GM18526 (cell line): ENCODE measurements around the gene ZGRF1.

ENCODE experiments used
- POLR2A ChIP-seq: IDR thresholded peaks from 3 replicates; pipeline ENCODE4 v1.6.1; 2011; ENCODE audit not compliant: insufficient read length; ENCODE audit errors: extremely low read depth

ZGRF1 gene

GRCh38 chr4:112567536-112567935 lies 69.2 kb downstream of the ZGRF1 start:
- TF ChIP-seq POLR2A = no peak

DNA sequence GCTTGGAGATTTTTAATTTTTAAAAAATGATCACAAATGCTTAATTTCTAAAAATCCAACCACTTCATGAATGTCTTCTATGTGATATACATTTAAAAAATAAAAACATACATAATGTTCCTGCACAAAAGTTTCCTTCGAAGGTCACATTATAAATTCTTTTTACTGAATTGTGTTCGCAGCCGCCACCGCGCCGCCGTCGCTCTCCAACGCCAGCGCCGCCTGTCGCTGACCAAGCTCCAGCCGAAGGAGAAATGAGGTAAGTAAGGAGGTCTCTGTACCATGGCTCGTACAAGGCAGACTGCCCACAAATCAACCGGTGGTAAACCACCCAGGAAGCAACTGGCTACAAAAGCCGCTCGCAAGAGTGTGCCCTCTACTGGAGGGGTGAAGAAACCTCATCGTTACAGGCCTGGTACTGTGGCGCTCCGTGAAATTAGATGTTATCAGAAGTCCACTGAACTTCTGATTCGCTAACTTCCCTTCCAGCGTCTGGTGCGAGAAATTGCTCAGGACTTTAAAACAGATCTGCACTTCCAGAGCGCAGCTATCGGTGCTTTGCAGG lies 71.9 kb downstream of the ZGRF1 start:
- TF ChIP-seq POLR2A = no peak

GRCh38 chr4:112563431-112564200 lies 73.1 kb downstream of the ZGRF1 start:
- TF ChIP-seq POLR2A = no peak

DNA sequence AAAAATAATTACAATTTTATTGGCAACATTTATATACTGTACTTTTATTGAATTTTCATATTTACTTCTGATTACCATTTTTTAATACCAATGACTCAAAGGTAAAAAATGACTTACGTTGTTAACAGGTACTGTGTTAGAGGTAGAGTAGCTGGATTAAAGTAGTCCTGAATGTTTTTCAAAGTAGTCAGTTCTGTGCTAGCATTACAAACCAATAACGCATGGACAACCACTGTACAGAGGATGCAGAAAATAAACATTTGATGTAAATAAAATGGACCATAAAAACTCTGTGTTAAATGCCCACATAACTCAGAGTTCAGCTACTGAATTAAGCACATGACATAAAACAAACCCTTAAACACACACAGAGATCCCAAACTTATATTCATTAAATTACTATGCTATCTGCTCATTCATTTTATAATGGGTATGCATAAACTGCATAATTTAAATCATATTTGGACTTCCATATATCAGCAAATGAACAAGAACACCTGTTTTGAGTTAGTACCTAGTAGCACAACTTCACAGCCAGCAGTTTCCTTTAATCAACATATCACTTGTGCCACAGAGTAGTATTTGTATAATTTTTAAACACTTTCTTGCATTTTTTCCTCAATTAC lies 74.3 kb downstream of the ZGRF1 start:
- no peak for TF ChIP-seq POLR2A

- TF ChIP-seq POLR2A = no peak
Measured at GRCh38 chr4:112560084-112560483, 76.6 kb downstream of the ZGRF1 start.

GRCh38 chr4:112559053-112559452 lies 77.7 kb downstream of the ZGRF1 start:
- TF ChIP-seq POLR2A = no peak

GRCh38 chr4:112557676-112558411 lies 78.9 kb downstream of the ZGRF1 start:
- no peak for TF ChIP-seq POLR2A

DNA sequence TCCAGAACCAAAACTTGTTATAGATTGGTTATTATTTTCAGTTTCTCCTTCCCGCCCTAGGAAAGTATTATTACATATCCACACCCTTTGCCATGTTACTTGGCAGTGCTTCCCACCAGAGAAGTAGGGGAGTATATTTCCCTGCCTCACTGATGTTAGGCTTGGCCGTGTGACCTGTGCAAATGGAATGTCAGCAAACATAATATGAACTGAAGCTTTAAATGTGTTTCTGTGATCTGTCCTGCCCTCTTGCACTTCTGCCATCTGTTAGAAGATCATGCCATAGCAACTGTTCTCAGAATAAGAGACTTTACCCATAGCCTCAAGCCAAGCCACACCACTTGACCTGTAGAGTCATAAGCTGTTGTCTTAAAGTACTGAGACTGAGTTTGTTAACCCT lies 84.0 kb downstream of the ZGRF1 start:
- no peak for TF ChIP-seq POLR2A

DNA sequence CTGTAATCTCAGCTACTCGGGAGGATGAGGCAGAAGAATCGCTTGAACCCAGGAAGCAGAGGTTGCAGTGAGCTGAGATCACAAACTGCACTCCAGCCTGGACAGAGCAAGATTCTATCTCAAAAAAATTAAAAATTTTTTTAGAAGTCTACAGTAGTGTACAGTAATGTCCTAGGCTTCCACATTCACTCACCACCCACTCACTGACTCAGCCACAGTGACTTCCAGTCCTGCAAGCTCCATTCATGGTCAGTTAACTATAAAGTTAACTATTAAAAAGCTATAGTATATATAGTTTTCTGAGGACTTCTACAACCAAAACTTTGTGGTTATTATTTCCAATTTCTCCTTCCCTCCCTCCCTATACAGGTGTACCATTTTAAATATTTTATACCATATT lies 86.0 kb downstream of the ZGRF1 start:
- TF ChIP-seq POLR2A = no peak

GRCh38 chr4:112546476-112546875 lies 90.2 kb downstream of the ZGRF1 start:
- no peak for TF ChIP-seq POLR2A

DNA sequence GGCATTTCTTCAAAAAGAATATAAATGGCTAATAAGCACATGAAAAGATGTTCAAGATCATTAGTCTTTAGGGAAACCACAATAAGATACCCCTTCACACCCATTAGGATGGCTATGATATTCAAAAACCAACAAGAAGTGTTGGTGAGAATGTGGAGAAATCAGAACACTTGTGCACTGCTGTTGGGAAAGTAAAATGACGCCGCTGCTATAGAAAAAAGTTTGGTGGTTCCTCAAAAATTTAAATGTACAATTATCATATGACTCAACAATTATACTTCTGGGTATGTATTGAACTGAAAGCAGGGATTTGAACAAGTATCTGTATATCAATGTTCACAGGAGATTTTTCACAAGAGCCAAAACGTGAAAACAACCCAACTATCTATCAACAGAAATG lies 91.4 kb downstream of the ZGRF1 start:
- TF ChIP-seq POLR2A = no peak

GRCh38 chr4:112540695-112541094 lies 96.0 kb downstream of the ZGRF1 start:
- TF ChIP-seq POLR2A = no peak

DNA sequence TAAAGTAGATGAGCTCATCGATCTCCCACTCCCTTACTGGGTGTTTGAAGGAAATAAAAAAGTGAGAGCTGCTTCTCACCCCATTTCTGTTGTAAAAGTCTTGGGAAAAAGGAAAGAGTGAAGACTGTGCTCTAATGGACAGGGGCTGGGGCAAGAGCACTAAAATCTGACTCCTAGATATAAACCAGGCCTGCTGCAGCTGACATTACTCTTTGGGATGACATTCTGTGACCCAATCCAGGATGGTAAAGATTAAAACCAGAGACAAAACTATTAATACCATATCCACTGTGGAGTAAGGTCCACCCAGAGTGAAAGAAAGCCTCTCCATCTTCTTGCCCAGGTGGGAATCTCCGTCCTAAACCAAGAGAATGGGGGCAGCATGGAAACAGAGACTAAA lies 100.6 kb downstream of the ZGRF1 start:
- no peak for TF ChIP-seq POLR2A

GRCh38 chr4:112532267-112532666 lies 104.4 kb downstream of the ZGRF1 start:
- TF ChIP-seq POLR2A = no peak

DNA sequence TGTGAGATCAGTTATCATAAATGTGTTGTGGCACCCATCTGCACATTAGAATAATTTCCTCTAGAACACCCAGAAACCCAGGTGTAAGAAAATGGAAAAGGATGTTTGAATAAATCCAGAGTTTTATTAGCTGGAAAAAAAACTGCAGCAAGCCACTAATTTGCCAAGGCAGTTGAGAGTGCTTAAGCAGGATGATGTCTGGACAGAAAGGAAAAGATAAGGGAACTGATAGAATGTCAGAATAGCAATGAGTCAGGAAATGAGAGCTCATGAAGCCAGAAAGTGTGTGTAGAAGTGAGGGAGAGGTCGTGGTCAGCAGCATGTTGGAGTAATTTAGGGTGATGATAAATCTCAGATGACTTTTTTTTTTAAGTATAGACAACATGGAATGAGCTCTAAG lies 105.6 kb downstream of the ZGRF1 start:
- TF ChIP-seq POLR2A = no peak

DNA sequence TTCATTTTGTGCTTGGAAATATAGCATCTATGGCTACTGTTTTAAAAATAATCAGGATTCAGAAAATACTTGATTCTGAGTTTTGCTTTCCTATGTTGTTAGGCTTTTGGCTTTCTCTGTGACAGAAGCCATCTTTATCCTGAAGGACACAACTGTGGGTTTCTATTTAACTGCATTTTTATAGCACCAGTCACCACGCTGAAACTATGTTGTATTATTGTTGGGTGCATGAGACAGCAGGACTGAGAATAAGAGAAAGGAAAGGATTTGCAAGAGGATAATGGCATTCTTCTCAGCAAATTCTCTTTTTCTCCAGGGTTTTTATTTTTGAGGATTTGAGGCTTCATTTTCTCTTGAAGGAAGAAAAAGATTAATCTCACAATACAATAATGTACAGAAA lies 110.6 kb downstream of the ZGRF1 start:
- no peak for TF ChIP-seq POLR2A
